Activated effector memory CD4-positive, alpha-beta T cell treated with Interleukin-2 at 50 U/mL for 16 hours (primary cell): ENCODE measurements around the gene TANGO2.

Experiments used
- DNase-seq: peaks from one replicate; pipeline ENCODE4 v3.0.0-alpha.2; 2020

TANGO2 gene, protein sequence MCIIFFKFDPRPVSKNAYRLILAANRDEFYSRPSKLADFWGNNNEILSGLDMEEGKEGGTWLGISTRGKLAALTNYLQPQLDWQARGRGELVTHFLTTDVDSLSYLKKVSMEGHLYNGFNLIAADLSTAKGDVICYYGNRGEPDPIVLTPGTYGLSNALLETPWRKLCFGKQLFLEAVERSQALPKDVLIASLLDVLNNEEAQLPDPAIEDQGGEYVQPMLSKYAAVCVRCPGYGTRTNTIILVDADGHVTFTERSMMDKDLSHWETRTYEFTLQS

DNA sequence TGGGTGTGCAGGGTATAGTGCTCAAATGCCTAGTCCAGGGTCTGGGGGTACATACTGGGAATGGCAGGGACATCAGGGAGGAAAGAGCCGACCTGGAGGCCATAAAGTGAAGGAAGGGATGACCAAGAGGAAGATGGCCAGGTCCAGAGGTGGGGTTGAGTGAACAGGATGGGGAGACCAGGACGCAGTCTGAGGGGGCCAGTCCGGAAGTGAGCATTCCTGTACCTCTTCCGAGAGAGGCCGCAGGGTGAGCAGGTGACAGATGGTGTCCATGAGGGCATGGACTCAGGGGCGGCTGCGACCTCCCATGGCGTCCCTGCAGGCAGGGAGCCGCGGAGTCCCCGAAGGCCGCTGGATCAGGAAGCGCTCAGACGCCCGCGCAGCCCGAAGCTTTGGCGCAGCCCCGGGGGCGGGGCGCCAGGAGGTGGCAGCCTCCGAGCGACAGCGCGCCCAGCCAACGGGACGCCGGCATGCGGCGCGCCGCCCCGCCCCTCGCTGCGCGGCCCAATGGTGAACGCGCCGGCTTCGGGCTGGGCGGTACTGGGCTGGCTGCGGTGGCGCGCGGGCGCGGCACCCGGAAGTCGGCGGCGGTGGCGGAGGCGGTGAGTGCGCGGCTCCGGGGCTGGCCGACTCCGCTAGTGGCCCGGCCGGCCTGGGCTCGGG is at the start of gene TANGO2:
TANGO2 (plus strand) TSS at position 578 of the 663 bp plus-strand sequence. CDS start 15,689 bp downstream, outside the sequence.
- DNase-seq = peak; percentile 92

DNA sequence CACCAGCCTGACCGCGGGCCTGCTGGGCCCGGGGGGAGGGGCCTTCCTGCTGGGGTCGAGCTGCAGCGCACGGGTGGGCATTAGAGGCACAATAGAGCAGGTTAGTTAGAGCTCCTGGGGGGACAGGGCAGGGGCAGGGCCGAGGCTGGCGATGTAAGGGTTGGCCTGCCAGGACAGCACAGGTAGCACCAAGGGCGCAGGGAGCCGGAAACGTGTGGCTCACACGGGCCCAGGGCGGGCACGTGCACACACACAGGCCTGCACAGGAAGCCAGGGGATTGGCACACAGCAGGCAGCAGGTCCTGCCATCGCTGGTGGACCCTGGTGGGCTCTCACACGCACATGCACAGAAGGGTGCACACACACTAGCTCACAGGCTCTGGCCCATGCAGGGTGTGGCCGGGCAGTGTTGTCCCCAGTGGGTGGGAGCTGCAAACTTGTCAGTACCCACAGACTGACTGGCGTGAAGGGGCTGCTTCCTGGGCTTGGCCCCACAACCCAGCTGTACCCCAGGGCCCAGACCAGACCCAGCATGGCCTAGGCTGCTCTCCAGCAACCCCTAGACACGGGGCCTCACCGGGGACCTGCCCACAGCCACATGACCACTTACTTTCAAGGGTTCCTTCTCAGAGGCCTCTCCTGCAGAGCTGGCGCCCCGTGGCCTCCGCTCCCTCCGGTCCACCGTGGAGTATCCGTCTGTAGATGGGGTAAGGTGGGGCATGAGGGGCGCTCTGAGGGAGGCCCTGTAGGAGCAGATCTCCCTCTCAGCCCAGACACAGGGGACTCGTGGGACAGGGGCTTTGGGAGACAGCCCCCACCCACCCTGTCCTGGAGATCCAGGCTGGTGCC is 49.4 kb upstream of the TANGO2 start:
- DNase-seq = no peak

DNA sequence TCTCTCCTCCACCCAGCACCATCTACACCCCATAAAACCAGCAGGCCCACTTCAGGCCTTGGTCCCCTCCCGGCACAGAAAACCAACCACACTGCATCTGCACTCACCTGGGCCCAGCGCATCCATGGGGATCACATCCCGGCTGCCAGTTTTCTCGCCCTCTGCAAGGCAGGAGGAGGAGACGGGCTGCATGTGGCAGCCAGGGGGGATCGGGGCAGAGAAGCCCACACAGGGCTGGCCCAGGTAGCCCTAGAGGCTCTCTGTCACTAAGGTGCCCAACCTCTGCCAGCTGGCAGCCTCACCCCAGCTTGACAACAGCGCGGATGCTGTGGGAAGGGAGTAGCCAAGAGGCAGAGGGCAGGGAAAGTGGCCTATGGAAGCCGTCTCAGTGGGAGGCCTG is 48.7 kb upstream of the TANGO2 start:
- no peak for DNase-seq

DNA sequence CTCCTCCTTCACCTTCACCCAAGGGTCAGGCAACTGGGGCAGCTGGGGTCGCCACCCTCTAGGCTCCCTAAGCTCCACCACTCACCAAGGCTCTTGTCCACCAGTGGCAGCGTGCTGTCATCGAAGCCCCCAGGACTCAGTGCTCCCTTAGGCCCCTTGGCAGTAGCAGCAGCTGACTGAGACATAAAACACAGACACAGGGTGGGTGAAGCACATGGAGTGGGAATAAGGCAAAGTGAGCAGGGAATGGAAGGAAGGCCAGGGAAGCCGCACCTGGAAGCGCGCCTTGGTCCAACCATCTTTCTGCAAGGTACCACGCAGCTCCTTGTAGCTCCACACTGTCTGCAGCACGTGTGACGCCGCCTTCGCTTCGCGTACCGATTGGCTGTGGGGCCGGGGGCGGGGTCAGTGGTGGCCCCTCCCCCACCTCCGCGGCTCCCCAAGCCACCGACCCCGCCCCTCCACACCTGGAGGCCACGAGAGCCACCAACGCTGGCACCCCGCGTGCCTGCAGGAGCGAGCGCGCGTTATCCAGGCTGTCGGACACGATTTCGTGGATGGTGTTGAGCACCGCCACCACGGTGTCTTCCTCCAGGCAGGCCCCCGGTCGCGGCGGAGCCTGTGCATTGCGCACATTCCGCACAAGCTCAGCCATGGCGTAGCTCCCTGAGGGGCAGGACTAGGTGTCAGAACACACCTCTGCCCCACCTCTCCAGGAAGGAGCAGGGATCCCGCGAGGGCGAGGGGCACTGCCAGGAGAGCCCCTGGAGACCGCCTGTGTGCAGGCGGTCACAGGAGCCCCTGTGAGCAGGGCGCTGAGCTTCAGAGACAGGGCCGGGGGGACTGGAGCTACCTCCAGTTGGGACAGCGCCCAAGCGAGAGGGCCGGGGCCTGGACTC is 48.0 kb upstream of the TANGO2 start:
- DNase-seq = no peak

DNA sequence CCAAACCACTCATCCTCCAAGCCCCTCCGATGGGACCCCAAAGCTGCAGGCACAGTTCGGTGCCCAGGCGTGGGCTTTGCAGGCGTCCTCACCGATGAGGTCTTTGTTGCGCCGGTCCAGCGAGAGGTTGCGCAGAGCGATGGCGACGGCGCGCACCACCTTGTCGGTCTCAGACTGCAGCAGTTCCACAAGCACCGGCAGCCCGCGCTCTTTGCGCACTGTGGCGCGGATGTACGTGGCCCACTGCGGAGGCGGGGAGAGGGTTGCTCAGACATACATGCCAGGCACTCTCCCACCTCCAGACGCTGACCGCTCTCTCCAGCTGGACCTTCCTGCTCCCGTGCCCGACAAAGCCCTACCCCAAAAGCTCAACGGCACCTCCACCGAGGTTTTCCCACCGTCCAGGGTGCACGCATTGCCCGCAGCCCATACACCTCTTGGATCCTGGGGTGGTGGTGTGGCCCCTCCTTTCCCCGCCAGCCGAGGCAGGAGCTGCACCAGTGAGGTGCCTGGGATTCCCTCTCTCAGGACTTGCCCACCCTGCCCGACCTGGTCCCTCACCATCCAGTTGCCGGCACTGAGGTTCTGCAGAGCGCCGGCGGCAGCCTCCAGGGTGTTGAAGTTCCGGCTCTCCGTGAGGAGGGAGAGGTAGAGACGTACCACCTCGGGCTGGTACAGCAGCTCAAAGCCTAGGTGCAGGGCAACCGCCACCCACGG is 47.2 kb upstream of the TANGO2 start:
- DNase-seq = no peak

DNA sequence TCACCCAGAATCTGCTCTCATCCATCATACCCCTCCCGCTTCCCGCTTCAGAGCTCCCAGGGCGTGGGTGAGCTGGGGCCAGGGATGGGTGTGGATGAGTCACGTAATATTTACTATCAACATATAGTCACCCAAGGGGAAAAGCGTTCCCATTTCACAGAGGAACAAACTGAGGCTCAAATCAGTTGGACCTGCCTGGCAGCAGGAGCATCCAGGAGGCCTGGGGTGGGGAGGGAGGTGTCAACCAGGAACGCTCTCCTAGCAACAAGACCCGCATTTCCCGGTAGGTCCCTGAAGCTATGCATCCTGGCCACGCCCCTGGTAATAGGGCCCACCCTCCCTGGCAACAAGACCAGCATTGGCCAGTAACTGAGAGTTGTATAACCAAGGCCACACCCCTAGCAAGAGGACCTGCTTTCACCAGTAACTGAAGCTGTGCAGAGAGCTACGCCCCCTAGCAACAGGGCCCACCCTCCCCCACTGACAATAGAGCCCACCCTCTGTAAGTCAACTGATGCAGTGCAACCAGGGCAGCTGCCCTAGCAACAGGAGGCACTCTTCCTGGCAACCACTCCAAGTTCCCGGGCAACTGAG is 46.5 kb upstream of the TANGO2 start:
- no peak for DNase-seq

DNA sequence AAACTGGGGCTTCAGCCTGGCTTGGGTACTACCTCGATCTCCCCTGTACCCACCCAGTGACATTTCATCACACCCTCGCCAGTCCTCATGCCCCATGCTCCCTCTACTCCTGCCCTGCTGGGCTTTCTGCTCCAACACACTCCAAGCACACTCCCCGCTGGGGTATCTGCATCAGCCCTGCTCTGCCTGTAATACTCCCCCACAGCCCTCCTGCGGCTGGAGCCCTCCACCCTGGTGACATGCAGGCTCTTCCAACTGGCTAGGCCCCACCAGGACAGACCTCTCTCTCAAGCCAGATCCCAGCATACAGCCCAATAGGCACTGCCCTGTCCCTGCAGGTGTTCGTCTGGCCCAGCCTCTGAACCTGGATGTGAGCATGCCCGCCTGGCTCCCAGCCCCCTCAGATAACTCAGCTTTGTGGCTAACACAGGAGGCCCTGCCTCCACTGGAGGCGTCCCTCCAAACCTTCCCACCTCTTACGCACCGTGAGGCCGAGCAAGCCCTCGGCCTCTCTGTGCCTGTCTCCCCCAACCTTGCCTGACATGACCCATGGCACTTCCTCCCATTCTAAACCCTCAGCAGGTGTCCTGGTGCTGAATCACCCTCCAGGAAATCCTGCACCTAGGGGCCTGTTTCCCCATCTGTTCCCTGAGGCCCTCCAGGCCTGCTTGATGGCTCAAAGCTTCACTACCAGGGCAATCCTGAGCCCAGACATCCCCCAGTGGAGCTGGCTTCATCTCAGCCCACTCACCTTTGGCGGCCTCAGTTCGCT is 45.8 kb upstream of the TANGO2 start:
- DNase-seq = no peak

DNA sequence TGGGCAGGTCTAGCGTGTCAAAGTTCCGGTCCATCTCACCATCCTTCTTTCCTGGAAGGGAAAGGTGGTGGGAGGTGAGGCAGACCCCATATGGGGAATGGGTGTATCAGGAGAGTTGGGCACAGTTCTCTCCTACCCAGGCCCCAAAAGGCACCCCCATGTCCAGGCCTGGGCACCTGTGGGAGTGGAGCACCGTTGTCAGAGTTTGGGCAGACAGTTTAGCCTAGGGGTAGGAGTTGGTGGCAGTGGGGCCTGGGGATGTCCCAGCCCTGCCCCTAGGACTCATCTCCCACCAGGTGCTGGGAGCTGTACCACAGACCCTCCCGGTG is 45.2 kb upstream of the TANGO2 start:
- DNase-seq = no peak

DNA sequence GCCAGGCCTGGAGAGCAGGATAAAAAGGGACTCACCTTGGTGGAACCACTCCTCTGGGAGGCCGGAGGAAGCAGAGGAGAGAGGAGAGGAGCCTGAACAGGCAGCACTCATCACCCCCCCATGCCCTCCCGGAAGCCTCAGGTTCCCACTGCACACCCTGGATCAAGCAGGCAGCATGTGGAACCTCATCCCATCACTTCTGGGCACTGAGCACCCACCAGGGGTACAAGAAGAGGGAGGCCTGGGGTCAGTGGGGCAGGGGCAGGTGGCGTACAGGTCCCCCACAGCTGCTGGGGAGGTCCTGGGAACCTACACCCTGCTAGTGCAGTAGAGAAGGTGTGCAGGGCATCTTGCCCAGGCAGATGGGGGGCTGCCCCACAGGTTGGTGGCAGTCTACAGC is 44.2 kb upstream of the TANGO2 start:
- DNase-seq = no peak

DNA sequence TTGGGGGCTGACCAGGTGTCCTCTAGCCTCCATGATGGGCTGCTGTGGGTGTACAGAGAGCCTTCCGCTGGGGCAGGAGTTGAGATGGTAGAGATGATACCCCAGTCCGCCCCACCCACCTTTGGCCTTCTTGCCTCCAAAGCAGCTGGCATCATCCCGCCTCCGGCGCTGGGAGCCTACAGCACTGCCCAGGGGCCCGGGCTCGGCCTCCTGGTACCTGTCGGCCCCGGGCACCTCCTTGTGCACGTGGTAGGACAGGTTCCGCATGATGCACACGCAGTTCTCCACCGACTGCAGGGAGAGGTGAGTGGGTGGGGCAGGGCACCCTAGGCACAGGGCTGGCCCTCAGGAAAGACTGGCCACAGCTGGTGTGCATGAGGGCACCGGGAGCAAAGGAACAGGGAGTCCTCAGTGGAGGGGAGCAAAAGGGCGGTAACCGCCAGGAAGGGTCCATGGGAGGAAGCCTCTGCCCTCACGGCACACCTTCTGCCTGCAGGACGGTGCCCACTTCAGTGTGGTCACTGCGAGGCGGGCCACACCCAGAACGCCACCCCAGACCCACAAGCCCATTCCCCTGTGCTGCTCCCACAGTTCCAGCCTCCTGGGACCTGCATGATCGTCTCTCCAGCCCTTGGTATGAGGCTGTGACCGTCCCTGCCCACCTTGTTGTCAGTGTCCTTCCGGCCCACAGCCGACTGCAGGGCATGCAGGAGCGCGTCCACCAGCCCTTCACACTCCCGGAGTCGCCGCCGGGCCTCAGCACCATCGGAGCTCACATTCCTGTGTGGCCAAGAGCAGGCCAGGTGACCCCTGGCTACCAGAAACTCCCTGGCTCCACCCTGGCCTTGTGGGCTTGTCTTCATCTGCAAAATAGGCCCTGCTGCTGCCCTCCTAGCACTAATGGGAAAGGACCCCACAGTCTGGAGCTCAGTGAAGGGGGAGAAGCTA is 43.3 kb upstream of the TANGO2 start:
- no peak for DNase-seq

DNA sequence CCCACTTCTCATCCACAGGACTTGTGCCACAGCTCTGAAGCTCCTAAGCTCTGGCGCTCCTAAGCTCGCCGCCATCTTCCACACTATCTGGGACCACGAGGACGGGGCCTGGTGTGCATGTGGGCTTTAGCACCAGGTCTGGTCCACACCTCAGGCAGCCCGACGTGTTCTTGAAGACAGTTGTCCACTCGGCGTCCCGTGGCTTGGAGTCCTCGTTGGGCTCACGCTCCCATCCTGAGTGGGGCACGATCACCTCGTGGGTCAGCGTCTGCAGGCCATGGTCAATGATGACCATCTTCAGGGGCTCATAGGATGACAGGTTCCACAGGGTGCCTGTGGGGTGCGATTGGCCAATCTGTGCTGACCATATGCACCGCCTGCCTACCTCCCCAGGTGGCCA is 42.2 kb upstream of the TANGO2 start:
- DNase-seq = no peak

DNA sequence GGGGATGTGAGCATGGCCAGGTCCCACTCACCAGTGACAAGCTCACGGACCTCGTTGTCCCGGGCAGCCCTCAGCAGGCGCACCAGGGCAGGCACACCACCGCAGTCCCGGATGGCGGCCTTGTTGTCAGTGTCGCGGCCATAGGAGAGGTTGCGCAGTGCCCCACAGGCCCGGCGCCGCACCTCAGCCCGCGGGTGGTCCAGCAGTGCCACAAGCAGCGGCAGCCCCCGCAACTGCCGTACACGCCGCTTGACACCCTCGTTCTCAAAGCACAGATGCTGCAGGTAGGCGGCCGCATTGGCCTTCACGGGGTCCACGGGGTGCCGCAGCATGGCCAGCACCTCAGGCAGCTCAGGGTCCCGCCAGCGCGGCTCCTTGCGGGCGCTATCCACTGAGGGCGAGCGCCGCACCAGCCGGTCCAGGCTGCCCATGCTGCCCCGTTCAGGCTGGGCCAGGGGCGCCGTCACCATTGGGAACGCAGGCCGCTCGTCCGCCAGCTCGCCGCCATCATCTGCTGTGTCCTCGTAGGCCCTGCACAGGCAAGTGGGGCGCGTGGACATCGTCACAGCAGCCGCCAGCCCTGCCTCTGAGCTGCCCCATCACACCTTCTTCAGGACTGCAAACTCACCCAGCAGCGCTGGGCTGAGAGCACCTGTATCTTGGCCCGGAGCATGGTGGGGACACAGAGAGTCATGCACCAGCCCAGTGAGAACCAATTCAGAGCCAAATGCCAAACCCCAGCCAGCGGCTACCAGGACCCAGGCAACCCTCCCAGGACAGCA is 41.0 kb upstream of the TANGO2 start:
- DNase-seq = no peak

DNA sequence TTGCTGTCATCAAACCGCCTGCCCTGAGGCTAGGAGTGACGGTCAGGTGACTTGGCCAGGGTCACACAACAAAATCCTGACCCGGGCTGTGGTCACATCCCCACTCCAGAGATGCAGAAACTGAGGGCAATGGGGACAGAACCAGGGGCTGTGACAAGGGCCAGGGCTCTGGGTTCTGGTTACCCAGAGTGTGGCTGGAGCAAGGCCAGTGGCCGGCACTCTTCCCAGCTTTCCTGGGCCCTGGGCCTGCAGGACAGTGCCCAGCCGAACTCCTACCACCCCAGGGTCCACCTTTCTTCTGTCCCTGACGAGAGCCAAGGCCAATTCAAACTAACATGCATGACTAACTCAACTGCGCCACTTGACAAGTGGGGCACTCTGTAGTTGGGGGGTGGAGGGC is 40.1 kb upstream of the TANGO2 start:
- DNase-seq = no peak

DNA sequence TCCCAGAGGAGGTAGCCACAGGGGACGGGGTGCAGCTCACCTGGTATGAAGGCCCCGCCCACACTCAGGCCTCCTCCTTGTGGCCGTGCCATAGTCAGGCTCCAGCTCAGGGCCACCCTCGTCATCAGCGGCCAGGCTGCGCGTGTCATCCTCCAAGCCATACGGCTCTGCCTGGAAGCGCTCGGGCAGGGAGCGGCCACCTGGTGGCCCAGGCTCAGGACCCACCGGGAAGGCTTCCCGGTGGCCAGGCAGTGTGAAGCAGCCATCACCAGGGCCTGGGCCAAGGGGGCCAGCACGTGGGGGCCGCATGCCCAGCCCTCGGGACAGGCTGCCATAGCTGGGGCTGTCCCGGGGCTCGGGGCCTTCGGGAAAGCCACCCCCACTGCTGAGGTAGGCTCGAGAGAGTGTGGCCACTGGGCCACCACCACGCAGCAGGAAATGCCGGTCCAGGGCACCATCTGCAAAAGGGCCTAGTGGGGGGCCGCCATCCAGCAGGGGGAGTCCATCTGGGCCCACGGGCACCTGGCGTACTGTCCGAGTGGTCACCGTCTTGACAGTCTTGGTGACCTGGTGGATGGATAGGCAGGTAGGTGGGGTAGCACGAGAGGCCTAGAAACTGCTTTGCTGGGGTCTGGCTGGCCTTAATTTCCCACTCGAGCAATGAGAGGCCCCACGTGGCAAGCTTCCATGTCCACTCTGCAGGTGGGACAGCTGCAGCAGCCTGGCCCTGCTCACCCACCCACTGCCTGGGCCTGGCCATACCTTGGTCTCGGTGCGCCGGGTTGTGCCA is 39.5 kb upstream of the TANGO2 start:
- DNase-seq = no peak

DNA sequence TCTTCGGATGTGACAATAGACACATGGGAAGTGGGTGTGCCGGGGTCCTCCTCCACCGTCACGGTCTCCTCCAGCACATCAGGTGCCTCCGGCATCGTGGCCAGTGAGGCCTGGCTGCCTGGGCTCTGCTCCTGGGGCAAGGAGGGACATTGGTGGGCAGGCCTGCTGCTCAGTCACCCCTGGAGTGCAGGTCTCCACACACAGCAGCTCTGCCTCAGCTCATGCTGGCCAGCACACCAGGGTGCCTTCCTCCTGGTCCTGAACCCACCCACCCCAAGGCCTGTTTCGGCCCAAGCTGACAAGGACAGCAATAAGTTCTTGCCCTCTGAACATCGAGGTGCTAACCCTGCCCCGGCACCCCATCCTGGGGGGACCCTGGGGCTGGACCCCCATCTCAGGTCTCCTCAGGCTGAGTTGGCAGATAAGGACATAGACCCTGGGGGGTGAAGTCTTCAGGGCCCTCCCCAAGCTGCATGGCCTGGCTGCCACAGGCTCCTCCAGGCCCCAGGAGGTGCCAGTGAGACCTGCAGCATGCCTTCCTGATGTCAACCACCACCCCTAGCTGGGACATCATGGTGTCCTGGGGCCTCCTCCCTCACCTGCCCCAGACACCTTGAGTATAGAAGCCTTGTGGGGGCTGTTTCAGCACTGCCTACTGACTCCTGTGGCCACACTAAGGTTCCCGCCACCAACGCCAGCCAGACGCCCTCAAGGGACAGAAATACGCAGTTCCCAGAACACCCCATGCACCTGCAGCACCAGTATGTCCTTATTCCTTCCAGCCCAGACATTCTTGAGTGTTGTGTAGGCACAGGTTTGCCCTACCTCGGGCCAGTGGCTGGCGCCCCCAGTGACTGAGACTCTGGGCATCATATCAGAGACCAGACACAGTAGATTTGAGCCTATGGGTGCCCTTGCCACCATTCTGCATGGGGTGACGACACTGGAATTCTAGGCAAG is 38.7 kb upstream of the TANGO2 start:
- no peak for DNase-seq

DNA sequence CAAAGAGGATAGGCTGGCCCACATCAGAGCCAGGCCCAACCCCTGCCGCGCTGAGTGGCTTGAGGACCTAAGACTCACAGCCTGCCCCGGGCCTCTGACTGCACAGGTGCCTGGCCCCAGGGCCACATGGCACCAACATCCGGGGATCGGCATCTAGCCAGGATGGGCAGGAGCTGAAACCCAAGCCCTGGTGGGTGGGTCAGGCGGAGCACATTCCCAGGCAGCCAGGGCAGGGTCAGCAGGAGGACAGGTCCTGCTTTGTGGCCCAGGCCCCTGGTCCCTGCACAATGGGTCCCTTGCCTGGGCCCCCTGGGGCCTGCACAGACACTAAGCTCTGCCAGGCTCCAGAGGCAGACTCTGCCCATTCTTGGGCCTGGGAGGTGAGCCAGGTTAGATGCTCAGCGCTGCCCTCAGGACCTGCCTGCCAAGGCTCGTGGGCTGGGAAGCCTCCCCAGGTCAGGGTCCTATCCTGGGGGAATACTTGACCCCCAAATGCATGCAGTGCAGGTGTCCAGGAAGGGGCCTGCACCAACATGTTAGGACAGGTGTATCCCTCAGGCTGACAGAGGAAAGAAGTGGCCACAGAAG is 37.8 kb upstream of the TANGO2 start:
- DNase-seq = no peak

DNA sequence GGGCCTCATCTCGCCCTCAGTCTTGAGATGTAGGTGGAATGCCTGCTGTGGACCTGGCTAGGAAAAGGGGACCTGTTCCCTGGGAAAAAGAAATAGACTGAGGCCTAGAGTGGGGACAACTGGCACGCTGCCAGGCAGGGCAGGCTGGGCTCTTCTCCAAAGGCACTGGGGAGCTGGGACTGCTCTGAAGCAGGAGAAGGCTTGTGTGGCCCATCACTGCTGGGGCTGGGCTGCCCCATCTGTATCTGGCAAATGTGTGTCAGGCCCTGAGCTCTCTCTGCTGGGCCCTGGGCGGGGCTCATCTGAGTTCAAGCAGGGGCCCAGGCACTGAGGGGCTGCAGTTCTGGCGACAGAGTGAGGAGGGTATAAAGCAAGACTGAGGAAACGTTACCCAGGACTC is 37.2 kb upstream of the TANGO2 start:
- DNase-seq = no peak
